Subcutaneous adipose tissue (tissue), 4 donors: ENCODE measurements around the gene EPB41L1. TPM values are rescaled to one million over a fixed set of nuclear protein-coding genes. Genes with fewer than 3 reads are reported as not detected.

Experiments
- CTCF ChIP-seq: fragments of 450-650 bp; IDR thresholded peaks from one replicate; pipeline ENCODE4 v1.5.1; 2016; ENCODE audit warnings: low read depth, mild to moderate bottlenecking, control low read depth, antibody characterized with exemption, moderate library complexity
- total RNA-seq, 4 donors: library from RNA; depleted of rRNA; stranded (reverse); fragments of >200 nt; gene quantifications; one replicate each; pipeline ENCODE4 v1.1.0, GENCODE V29; 2016

The EPB41L1 gene
- total RNA-seq, 4 donors from 2014 or later, result 38.1 to 86.1 (median 62.0) TPM

GRCh38 chr20:36149469-36149868, 5.1 kb upstream of the EPB41L1 start:
- no peak for TF ChIP-seq CTCF

GRCh38 chr20:36150489-36150846, 4.1 kb upstream of the EPB41L1 start:
- TF ChIP-seq CTCF, result no peak

- no peak for TF ChIP-seq CTCF
Observed at GRCh38 chr20:36150847-36151539, 3.5 kb upstream of the EPB41L1 start.

- no peak for TF ChIP-seq CTCF
Observed at GRCh38 chr20:36152261-36152660, 2.3 kb upstream of the EPB41L1 start.

GRCh38 chr20:36153204-36153603, 1.3 kb upstream of the EPB41L1 start:
- TF ChIP-seq CTCF, result no peak

- TF ChIP-seq CTCF, result no peak
Observed at GRCh38 chr20:36153736-36154699, 522 bp upstream of the EPB41L1 start.

- no peak for TF ChIP-seq CTCF
Observed at GRCh38 chr20:36155629-36155971, 1.1 kb downstream of the EPB41L1 start.
